DMS79 (cell line): ENCODE data around the gene OXSR1.
"Not testable (repeated sequence)": the region's sequence is repeated elsewhere in the genome, so short reads cannot be mapped to it uniquely, and the experiment has no call there.

Experiments
- DNase-seq: peaks from one replicate; lab custom pipeline; 2025; lab: John Stamatoyannopoulos, UW

OXSR1 gene

DNA sequence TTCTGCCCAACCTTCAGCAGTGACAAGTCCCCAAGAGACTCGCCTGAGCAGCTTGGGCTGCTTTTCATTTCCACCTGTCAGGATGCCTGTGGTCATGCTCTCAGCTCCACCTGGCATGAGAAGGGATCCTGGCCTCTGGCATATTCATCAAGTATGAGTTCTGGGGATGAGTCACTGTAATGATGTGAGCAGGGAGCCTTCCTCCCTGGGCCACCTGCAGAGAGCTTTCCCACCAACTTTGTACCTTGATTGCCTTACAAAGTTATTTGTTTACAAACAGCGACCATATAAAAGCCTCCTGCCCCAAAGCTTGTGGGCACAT is 23.4 kb upstream of the OXSR1 start:
- no peak for DNase-seq

DNA sequence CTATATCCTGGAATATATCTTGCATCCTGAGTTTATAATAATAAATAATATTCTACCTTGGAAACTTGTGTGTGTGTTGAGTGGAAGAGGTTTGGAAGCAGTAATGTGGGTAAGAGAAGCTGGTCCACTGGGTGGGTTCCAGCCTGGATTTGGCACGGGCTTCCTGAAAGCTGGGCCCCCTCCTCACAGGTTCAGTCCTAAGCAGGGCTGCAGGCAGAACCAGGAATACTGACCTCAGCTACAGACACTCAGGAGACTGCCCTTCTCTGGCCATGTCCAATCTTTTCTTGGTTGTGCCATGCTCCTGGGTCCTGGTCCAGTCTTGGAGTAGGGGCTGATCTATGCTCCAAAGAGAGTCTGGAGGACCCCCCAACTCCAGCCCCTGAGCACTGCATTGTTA is 22.4 kb upstream of the OXSR1 start:
- no peak for DNase-seq

DNA sequence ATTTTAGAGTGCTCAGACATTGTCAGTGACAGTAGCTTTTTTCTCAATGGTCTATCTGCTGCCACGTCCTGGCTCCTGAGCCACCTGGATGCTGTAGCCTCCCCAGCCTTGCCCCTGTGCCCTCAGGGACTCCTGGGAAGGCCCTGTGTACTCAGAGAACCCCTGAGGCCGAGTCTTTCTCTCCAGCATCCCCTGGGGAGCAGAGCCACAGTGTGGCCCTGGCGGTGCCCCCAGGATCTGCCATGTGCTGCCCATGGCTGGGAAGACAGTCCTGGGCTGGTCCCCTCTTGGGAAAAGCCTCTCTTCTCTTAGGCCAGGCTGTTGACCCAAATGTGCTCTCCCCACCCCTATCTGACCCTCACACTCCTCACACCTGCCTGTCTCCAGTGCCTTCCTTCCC is 21.8 kb upstream of the OXSR1 start:
- DNase-seq = no peak

DNA sequence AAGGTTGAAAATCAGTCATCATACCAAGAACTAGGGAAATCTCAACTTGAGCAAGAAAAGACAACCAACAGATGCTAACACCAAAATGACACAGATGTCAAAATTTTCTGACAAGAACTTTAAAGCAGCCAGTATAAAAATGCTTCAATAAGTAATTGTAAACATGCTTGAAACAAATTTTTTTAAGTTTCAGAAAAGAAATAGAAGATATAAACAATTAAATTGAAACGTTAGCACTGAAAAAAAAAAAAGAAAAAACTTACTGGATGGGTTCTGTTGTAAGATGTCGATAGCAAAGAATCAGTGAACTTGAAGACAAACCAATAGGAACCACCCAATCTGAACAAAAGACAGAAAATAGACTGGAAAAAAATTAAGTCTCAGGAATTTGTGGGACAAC is 18.8 kb upstream of the OXSR1 start:
- no peak for DNase-seq

DNA sequence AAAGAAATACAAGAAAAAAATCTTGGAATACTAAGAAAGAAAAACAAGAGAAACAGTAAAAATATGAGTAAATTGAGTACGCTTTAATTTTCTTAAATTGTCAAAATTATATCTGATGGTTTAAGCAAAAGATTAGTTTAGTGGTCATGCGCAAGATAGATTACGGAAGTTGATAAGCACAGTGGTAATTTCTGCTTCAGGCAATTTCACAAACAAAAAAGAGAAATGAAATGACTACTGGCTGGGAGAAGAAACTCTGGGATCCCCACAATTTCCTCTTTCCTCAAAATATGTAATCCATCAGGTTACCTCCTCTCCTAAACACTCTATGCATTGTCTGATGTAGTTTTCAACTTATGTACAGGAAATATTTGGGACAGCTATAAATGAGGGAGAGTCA is 17.9 kb upstream of the OXSR1 start:
- DNase-seq = no peak

DNA sequence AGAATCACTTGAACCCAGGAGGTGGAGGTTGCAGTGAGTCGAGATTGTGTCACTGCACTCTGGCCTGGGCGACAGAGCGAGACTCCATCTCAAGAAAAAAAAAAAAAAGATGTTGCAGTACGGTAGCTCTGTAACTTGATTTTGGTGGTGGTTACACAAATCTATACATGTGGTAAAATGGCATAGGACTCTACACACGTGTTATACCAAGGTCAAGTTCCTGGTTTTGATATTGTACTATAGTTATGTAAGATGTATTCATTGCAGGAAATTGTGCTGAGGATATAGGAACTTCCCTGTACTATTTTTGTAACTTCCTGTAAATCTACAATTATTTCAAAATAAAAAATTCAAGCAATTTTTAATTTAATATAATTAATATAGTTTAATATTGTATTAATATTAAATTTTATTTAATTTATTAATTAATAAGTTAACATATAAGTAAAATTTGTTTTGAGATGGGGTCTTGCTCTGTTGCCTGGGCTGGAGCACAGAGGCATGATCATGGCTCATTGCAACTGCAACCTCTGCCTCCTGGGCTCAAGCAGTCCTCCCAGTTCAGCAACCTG is 16.9 kb upstream of the OXSR1 start:
- no peak for DNase-seq

DNA sequence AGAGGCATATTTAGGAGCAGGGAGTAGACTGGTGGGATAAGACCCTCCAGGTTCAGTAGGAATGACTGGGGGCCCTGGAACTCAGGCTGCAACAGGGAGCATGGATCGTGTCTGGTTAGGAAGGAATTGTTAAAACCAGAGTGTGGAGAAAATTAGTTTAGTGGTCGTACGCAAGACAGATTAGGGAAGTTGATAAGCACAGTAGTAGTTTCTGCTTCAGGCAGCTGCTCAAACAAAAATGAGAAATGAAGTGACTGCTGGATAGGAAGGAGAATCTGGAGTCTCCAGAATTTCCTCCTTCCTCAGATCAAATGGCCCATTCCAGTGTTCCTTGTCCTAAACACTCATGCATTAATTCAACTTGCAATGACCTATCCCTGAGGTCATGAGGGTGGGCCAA is 15.6 kb upstream of the OXSR1 start:
- DNase-seq = no peak

DNA sequence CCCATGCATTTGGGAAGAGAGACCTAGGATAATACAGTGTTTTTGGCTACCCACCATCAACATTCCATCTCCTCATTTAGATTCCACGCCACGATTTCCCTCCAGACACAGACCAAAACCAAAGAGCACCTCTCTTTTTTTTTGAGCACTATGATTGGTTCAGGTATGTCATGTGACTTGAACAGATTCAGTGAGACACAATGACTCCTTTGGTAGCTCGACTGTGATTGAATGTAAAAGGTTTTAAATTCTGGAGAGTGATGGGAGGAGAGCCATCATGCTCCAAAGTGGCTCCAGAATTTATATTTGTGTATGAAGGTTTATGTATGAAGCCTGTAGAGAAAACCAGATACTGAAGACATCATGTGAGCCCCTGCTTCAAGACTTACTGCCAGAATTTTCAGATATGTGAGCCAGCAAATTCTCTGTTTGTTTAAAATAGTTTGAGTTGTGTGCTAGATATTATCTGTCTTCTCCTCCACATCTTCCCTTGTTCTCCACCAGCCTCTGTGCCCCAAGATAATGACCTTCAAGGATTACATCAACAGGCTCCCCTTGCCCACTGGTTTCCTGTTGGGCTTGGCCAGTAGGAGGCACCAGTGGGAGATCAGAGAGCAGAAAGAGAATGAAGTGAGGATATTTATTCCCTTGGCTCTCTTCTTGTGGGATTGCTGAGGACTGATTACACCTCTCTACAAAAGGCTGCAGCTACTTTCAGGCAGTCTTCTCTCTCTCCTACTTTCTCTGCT is 14.4 kb upstream of the OXSR1 start:
- no peak for DNase-seq

DNA sequence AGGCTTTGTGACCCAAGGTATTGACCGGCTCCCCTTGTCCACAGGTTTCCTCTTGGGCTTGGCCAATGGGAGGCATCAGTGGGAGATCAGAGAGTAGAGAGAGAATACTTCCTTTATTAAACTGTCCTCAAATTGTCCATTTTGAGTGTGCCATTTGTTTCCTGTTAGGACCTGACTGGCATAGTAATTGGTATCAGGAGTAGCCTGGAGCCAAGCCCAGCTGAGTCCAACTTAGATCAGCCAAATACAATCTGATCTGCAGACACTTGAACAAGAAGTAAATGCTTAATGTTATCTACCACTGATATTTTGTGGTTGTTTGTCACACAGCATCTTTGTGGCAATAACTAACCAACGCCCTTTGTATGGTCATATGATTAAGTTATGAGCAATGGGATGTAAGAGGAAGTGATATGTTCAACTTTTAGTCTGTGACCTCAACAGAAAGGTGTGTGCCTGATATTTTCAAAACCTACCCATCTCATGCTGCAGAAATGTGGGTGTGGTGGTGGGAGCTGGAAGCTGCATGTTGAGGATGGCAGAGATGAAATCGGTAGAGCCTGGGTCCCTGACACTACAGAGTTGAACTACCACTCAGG is 13.6 kb upstream of the OXSR1 start:
- DNase-seq = no peak

DNA sequence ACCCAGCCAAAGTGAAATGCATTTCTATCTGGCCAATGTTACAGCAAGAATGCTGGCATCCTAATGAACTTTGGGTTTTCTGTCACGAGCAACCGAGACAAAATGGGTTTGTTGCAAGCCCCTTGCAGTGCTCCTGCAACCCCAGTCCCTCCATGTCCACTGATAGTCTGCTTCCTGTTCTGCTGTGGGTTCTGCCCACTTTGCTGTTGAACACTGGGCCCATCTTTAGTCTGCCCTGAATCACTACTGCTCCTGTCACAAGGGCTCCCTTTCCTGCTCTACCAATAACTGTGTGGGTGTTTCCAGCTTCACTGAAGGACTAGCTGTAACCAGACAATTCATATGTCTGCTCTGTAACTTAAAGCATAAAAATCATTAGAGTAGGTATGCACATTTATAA is 12.7 kb upstream of the OXSR1 start:
- no peak for DNase-seq

DNA sequence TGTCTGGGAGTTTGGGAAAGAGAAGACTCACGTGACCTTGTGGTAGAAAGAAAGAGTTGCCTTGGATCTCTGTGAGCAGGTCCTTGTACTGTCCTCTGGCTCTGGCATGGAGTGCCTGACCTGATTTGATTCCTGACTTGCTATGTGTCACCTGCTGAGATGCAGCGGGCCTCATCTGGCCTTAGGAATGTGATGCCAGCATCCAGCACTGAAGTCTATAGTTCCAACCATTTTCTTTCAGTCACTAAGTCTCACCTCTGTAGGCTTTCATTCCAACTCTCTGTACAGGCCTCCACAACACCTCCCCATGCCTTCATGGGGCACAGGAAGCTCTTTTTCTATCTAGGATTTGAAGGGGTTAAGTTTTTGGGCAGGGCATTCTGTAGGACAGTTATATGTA is 12.1 kb upstream of the OXSR1 start:
- DNase-seq = no peak

DNA sequence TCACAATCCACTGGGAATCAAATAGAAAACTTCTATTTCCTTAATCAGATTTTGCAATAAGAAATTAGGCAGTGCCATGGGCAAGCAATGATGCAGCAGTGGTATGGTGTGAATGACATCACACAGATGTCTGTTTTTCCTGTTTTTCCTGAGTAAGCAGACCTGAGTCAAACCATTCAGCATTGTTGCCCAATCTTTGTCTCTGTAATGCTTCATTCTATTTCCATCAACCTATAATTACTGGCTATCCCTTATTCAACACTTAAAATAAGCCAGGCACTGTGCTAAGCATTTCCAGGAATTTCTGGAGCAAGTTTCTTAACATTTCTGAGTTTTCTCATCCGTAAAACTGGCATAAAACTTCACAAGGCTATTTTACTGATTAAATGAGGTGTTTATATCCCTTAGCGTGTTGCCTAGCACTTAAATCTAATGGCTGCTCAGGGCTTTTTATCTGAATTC is 11.3 kb upstream of the OXSR1 start:
- no peak for DNase-seq

DNA sequence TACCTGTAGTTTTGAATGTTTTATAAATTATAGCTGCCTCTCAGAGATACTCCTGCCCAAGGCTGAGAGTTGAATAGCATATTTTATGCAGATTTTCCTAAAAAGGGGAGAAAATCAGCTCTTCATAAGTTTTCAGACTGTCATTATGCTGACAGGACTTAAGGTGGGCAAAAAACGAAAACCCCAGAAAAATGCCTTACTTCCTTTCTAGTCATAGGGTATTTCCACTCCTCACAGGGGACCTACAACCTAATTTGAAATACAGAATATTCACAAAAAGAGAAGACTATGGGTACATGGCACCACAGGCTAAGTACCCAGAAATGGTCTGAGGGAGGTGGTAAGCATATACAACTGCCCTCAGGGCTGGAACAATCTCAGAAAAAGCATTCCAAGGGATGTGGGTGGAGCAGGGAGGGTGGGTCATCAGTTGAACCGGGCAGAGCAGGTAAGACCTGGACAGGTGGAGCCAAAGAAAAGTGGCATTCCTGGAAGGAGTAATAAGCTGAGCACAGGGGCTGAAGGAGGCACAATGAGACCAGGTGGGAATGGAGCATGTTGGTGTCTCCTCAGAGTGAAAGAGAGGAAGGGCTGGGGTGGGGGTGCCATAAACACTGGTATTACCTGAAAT is 10.6 kb upstream of the OXSR1 start:
- DNase-seq = no peak

DNA sequence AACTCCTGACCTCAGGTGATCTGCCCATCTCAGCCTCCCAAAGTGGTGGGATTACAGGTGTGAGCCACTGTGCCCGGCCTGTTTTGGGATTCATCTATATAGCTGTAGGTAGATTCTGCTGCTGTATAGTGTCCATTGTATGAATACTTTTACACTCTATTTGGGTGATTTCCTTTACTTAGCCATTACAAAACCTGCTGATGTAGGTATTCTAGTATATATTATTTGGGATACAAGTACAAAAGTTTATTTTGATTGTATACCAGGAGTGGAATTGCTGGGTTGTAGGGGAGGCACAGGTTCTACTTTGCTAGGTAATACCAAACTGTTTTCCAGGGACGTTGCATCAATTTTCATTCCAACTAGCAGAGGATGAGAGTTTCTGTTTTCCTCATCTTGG is 9.5 kb upstream of the OXSR1 start:
- no peak for DNase-seq

DNA sequence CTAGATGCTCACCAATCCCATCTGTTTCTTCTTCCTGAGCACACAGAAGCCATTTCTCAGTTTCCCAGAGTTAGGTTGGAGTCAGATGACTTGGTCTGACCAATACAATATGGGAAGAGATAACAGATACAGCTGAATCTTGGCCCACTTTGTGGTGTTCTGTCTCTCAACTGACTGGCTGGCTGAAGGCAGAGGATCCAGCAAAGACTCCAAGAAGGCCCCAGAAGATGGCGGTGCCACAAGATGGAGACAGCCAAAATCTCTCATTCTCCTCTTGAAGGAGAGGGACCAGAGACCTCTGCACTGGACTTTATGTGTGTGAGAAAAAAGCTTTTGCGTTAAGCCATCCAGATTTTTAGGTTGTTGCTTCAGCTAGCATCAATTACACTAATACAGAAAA is 8.2 kb upstream of the OXSR1 start:
- DNase-seq = no peak

DNA sequence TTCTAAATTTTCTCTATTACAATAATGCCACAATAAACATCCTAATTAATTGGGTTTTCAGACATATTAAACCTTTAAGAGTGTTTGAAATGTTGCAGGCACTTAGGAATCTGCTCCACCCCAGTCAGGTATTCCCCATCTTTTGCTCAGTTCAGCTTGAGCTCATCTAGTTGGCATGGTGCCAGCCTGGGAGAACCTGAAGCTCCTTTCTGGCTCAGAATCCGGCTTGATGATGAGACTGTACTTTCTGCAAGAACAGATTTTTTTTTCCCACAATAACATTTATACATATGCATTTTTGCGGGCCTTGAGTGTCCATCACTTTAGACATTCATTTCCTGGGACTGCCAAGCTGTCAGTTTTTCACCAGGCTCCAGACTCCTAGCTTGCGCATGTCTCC is 7.7 kb upstream of the OXSR1 start:
- DNase-seq = no peak

DNA sequence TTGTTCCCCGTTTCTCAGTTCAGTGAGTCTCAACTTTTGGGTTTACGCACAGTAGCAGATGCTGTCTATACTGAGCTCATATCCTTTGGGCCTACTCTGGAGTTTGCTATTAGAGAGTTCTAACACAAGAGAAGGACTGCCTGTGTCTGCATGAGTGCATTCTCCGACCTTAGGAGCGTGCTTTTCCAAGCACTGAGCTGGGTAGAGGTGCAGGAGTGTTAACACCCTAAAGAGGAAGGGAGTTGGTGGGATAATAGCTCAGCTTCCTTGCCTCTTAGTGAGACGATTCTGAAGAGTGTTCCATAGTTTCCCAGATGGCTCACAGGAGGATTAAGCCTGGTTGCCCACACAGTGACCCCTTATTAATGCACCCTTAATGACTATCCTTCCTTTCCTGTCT is 6.9 kb upstream of the OXSR1 start:
- no peak for DNase-seq

DNA sequence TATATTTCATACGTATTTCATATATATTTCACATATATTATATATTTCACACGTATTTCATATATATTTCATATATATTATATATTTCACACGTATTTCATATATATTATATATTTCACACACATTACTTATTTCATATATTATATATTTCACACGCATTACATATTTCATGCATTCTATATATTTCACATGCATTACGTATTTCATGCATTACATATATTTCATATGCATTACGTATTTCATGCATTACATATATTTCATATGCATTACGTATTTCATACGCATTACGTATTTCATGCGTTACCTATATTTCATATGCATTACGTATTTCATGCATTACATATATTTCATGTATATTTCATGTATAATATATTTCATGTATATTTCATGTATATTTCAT is 4.6 kb upstream of the OXSR1 start:
- not testable (repeated sequence) for DNase-seq

DNA sequence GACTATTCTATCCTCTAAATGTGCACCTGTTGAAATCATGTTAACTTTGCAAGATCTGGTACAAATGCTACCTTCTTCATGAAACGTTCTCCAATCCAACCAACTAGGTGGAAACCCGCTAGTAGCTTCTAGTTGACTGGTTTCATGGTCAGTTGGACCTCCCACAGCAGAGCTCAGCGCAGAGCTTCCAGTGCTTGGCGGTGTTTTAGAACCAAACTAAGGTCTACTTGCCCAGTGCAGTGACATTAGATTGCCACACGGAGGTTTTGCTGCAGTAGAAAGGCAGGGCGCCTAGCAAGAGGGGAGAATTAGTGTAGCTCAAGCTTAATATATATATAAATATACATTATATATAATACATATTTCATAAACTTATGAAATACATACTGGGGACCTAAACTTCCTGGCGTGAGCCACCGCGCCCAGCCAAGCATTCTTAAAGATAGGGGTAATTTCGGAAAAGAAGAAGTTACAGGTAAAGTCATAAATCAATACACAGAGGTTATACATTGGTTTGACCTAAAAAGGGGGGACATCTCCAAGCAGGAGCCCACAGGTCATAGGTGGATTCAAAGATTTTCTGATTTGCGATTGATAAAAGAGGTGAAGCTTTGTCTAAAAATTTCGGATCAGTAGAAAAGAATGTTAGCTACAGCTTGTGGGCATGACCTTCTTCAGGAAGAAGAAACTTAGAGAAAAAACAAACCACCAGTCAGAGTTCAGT is 2.1 kb upstream of the OXSR1 start:
- DNase-seq = no peak

DNA sequence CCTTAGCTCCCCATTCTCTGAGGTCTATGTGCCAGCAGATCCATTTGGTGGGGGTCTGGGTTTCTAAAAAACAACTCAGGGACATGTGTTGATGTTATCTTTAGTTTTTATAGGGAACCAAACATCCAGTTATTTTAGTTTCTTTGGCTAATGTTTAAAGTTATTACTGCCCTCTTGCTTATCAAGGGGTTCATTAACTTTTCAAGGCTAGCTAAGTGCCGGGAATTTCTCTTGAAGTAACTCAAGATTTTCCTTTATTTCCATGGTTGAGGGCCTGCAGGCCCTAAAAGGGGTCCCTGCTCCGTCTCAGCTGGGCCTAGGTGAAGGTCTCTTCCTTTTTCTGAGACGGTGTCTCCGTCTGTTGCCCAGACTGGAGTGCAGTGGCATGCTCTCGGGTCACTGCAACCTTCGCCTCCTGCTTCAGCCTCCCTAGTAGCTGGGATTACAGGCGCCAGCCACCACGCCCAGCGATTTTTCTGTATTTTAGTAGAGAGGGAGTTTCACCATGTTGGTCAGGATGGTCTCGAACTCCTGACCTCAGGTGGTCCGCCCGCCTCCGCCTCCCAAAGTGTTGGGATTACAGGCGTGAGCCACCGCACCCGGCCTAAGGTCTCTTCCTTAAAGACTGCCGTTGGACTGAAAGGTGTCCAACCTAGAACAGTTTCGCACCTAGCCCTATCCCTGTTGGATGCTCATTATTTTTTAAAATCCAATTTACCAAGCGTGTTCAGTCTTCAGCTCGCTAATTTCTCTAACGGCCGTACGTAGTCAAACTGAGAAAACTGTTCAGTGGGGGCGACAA is 1.3 kb upstream of the OXSR1 start:
- no peak for DNase-seq

DNA sequence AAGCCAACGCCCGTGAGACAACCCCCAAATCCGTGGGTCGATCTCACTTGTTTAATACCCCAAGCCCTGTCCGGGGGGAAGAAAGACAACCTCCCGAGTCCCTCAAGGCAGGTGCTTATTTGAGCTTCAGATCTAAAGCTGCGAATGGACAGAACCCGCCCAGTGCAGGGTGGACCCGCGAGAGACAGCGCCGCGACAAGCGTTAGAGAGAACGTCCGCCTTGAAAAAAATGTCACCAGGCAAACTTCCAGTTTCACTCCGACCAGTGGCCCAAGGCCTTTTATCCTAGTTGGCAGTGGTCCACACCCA is 740 bp upstream of the OXSR1 start:
- no peak for DNase-seq

DNA sequence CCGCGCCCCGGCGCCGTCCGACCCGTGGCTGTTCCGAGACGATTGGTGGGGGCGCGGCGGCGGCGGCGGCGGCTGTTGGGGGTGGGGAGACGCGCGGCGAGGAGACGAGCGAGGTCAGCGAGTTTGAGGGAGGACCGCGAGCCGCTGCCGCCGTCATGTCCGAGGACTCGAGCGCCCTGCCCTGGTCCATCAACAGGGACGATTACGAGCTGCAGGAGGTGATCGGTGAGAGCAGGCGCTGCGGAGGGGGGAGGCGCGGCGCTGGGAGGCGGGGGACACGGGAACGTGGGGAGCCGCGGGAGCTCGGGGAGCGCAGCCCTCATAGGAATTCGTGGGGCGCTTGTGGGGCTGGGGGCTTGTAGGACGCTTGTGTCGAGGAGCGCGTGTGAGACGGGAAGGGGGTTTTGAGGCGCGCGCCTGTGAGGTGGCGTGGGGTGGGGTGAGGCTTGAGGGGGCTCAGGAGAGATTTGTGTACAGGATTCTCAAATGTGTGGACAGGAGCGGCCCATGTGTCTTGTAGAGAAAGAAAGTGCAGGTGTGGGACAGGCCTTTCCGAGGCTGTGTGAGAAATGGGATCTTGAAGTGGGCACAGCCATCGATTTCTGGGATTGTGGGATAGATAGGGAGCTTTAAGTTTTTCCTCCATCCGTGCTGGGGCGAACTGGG is 518 bp downstream of the OXSR1 start:
- no peak for DNase-seq
